Common myeloid progenitor, CD34-positive (primary cell): ENCODE measurements around the gene HSD17B10.
A peak's percentile ranks its signal among the peaks of the same experiment; 100 is the strongest.

Source experiments
- CTCF ChIA-PET: fragments of 350-600 bp; sonication (Branson Sonifier 250); formaldehyde crosslinking; loops from one replicate; lab custom pipeline; 2021; ENCODE audit warnings: antibody characterized with exemption; lab: Charles Lee
- POLR2A ChIA-PET: fragments of 350-600 bp; sonication (Branson Sonifier 250); formaldehyde crosslinking; loops from one replicate; lab custom pipeline; 2021; ENCODE audit warnings: antibody characterized with exemption; lab: Charles Lee
- DNase-seq, 3 donors: peaks; one replicate each; pipeline versions ENCODE4 v3.0.0 to v3.0.0-alpha.2; 2013
- H3K27ac ChIP-seq, 2 experiments: 1 replicate in 1 of 2; 2 replicates in 1 of 2; pipeline ENCODE4 v1.7.0; 2013; ENCODE audit warnings: inconsistent platforms in 2 of 2, low read length in 2 of 2, mild to moderate bottlenecking in 2 of 2, low read depth in 1 of 2, moderate library complexity in 1 of 2; ENCODE audit not compliant: severe bottlenecking in 2 of 2, insufficient read depth in 1 of 2, poor library complexity in 1 of 2
- H3K27me3 ChIP-seq, 5 experiments: replicated peaks in 2 of 5; 1 replicate in 3 of 5; 2 replicates in 2 of 5; pipeline versions ENCODE4 v1.6.1 to v1.7.0; 2013; ENCODE audit warnings: low read length in 4 of 5, mild to moderate bottlenecking in 2 of 5, moderate library complexity in 2 of 5, inconsistent platforms in 1 of 5; ENCODE audit not compliant: insufficient read depth in 5 of 5, control insufficient read depth in 4 of 5
- H3K36me3 ChIP-seq, 4 experiments: 1 replicate in 2 of 4; 2 replicates in 2 of 4; pipeline versions ENCODE4 v1.6.1 to v1.7.0; 2013; ENCODE audit warnings: low read length in 3 of 4, control low read depth in 1 of 4, mild to moderate bottlenecking in 1 of 4; ENCODE audit not compliant: control insufficient read depth in 4 of 4, insufficient read depth in 4 of 4
- H3K4me1 ChIP-seq, 4 experiments: 1 replicate in 3 of 4; 2 replicates in 1 of 4; pipeline versions ENCODE4 v1.6.1 to v1.7.1; 2013; ENCODE audit warnings: low read length in 3 of 4, mild to moderate bottlenecking in 3 of 4, control low read depth in 1 of 4, inconsistent platforms in 1 of 4, moderate library complexity in 1 of 4; ENCODE audit not compliant: control insufficient read depth in 4 of 4, insufficient read depth in 4 of 4; ENCODE audit errors: control extremely low read depth in 1 of 4
- H3K4me3 ChIP-seq, 7 experiments: 1 replicate in 4 of 7; 2 replicates in 3 of 7; pipeline versions ENCODE4 v1.5.1 to v1.7.0; 2013; ENCODE audit warnings: mild to moderate bottlenecking in 7 of 7, low read length in 6 of 7, moderate library complexity in 6 of 7, inconsistent platforms in 2 of 7, low read depth in 2 of 7, control low read depth in 1 of 7; ENCODE audit not compliant: insufficient read depth in 4 of 7, control insufficient read depth in 1 of 7; ENCODE audit errors: extremely low read depth in 1 of 7
- H3K9me3 ChIP-seq, 5 experiments: 1 replicate in 4 of 5; 2 replicates in 1 of 5; pipeline versions ENCODE4 v1.6.1 to v1.7.1; 2013; ENCODE audit warnings: low read length in 4 of 5, mild to moderate bottlenecking in 2 of 5, inconsistent platforms in 1 of 5, low read depth in 1 of 5, moderate library complexity in 1 of 5; ENCODE audit not compliant: control insufficient read depth in 4 of 5, insufficient read depth in 2 of 5; ENCODE audit errors: control extremely low read depth in 1 of 5
- WGBS: methylation state at CpG from one replicate; pipeline ENCODE4 v1.1.5; 2013; ENCODE audit not compliant: insufficient coverage; 5-methylcytosine and 5-hydroxymethylcytosine counted together

HSD17B10 gene

DNA sequence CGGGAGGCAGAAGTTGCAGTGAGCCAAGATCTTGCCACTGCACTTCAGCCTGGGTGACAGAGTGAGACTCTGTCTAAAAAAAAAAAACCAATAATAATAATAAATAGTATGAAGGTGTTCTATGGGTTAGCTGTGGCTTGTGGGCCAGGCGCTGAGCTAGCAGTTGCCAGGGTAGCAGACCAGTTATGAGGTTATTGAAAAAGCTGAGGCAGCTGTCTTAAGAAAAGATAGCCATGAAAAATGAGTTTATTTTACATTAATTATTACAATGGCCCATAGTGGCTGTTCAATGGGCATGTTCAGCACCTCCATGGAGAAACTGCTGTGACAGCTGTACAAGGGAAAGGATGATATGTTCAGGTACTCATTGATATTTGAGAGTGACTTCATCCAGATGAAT is 13.3 kb upstream of the HSD17B10 start:
- WGBS, result 80% methylated on average over 1 of the region's 2 CpGs
- no peaks in the 10 kb centered on the region for H3K9me3 ChIP-seq
- POLR2A ChIA-PET, result no interaction called here
- peaks cover 0 to 1% (median under 1%) of the 10 kb centered on the region in 4 experiments for H3K4me1 ChIP-seq
- CTCF ChIA-PET, result interaction anchor here (0.6 to 4.7 kb wide), 5 partner anchors 35 to 164 kb away, joined by 3 to 30 read pairs (median 5); no protein-coding TSS in a partner anchor
- H3K36me3 ChIP-seq, result no peaks in the 10 kb centered on the region
- peaks cover 0 to 27% (median 0%) of the 10 kb centered on the region in 5 experiments for H3K27me3 ChIP-seq
- no peak overlapping the region for H3K4me3 ChIP-seq
- DNase-seq, result no peak
- no peak overlapping the region for H3K27ac ChIP-seq

DNA sequence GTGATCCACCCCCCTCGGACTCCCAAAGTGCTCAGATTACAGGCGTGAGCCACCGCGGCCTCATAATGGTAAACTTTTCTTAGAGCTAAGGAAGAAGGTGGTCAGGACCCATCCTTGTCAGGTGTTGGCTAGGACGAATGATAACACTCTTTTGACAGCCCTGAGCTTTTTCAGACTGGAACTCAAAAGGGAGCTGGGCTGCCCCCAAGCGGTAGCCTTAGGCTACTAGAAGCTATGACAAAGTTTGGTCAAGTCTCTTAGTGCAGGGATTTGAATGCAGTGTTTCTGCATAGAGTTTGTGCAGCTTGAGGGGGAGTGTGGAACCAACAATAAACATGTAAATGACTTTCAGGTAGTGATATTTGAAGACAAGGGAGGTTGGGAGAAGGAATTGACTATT is 11.8 kb upstream of the HSD17B10 start:
- Histone ChIP-seq H3K4me1 (peaks cover 0 to 15% (median 13%) of the 10 kb centered on the region in 4 experiments), H3K9me3 (no peaks in the 10 kb centered on the region), H3K4me3 (no peak overlapping the region), H3K36me3 (no peaks in the 10 kb centered on the region), H3K27ac (no peak overlapping the region), H3K27me3 (peaks cover 0 to 42% (median 0%) of the 10 kb centered on the region in 5 experiments)
- peak in 2 of 3 donors; percentile 51 to 67 for DNase-seq
- POLR2A ChIA-PET, result interaction anchor here (0.6 kb wide), 1 partner anchor 133 kb away, joined by 3 read pairs; no protein-coding TSS in a partner anchor
- CTCF ChIA-PET, result interaction anchor here (0.9 to 4.7 kb wide), 18 partner anchors 9 to 198 kb away, joined by 3 to 30 read pairs (median 3); no protein-coding TSS in a partner anchor
- 19% methylated on average over 6 of the region's 6 CpGs for WGBS

DNA sequence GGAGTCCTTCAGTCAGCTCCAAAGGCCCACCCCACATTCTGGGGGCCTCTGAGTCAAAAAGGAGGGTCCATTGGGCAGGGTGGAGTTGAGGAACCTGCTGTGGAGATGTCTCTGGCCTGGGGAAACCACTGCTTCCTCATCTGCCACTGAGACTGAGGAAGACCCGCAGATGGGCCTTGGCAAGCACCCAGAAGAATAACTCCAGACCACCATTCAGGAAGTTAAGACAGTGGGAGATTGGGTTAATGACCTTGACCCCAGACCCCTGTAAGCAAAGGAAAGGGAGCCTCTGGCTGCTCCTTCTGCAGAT is 8.1 kb upstream of the HSD17B10 start:
- H3K27me3 ChIP-seq, result peaks cover 0 to 50% (median 3%) of the 10 kb centered on the region in 5 experiments
- peak overlapping the region in 4 of 7 experiments; percentile 41 to 70 (median 56) for H3K4me3 ChIP-seq
- H3K36me3 ChIP-seq, result no peaks in the 10 kb centered on the region
- POLR2A ChIA-PET, result no interaction called here
- H3K9me3 ChIP-seq, result no peaks in the 10 kb centered on the region
- CTCF ChIA-PET, result no interaction called here
- H3K27ac ChIP-seq, result no peak overlapping the region
- peaks cover 0 to 20% (median 19%) of the 10 kb centered on the region in 4 experiments for H3K4me1 ChIP-seq
- DNase-seq, result peak in 2 of 3 donors; percentile 82 to 85
- WGBS, result 0% methylated on average over 1 of the region's 1 CpG

DNA sequence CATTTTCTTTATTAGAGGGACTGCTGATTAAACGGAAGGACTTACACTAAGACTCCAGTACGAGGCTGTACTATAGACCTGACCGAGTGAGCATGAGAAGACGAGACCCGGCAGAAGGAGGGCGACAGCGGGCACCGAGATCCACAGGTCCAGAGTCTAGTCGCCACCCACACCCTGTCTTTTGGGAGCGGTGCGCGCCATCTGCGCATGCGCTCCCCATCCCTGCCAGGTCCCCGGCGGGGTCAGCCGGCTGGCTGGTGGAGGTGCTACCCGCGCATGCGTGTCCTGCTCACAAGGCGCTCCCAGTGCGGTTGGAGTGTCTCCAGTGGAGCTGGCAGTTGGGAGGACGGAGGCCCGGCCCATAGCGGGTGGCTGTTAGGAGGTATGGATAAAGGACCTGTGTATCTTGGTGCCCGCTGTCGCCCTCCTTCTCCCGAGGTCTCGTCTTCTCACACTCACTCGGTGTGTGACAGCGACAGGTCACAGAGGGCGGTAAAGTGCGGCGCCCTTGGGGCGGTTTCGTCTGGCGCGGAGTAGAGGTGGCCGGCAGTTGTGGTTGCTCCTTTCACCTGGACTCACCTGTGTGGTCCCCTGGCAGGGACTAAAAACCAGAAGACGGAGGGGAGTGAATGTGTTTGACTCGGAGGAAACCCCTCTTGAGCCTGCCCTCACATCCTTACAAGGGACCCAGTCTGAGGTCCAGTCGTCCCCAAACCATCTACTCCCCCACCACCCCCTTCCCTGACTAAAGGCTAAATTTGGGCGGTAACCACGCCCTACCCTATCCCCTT is 7.6 kb upstream of the HSD17B10 start:
- CTCF ChIA-PET, result no interaction called here
- peaks cover 0 to 47% (median 3%) of the 10 kb centered on the region in 5 experiments for H3K27me3 ChIP-seq
- no peaks in the 10 kb centered on the region for H3K9me3 ChIP-seq
- POLR2A ChIA-PET, result no interaction called here
- H3K4me1 ChIP-seq, result peaks cover 0 to 20% (median 19%) of the 10 kb centered on the region in 4 experiments
- H3K36me3 ChIP-seq, result no peaks in the 10 kb centered on the region
- DNase-seq, result peak; percentile 43 to 48 (median 47)
- 21% methylated on average over 31 of the region's 44 CpGs for WGBS
- H3K27ac ChIP-seq, result no peak overlapping the region
- H3K4me3 ChIP-seq, result peak overlapping the region; percentile 8 to 70 (median 41)

DNA sequence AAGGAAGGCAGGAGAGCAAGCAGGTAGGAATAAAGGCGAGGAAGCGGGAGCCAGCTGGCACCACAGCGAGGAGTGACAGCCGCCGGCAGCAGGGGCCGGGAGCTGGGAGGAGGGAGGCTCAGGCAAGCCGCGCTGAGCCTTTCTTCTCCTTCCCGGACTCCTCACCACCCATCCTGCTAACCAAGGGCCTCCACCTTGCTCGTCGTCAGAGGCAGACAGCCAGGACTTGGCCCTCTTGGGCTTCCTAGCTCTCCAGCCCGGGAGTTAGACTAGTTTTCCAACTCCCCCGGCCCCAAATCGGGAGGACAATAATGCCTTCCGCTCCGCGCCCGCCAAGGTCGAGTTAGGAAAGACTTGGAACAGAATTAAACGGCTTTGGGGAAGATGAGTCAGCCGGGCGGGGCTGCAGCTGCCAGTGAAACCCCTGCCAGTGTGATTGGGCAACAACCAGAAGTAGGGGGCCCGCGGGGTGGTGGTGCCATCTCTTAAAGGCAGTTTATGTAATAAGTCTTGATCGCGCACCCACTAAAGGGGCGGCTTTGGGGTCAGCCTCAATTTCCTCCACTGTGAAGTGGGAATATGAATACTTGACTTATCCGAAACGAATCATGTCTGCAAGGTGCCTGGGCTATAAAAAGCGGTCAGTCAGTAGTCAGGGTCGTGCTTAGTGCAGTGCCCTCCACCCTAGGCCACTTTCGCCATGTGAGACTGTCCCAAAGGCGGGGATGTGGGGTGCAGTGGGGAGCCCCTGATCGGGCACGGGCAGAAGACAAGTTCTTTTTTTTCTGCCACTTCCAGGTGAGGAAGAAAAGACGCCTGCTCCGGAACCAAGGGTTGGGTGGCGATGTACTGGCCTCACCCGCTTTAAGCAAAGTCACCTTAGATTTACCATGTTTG is 6.7 kb upstream of the HSD17B10 start:
- H3K4me3 ChIP-seq, result peak overlapping the region in 5 of 7 experiments; percentile 3 to 70 (median 53)
- H3K9me3 ChIP-seq, result no peaks in the 10 kb centered on the region
- peaks cover 0 to 21% (median 19%) of the 10 kb centered on the region in 4 experiments for H3K4me1 ChIP-seq
- no peak overlapping the region for H3K27ac ChIP-seq
- WGBS, result 31% methylated on average over 36 of the region's 39 CpGs
- ChIA-PET POLR2A (no interaction called here), CTCF (interaction anchor here (0.9 kb wide), 1 partner anchor 114 kb away, joined by 3 read pairs; no protein-coding TSS in a partner anchor)
- peaks cover 0 to 45% (median 3%) of the 10 kb centered on the region in 5 experiments for H3K27me3 ChIP-seq
- peak in 2 of 3 donors; percentile 63 to 66 for DNase-seq
- H3K36me3 ChIP-seq, result no peaks in the 10 kb centered on the region

DNA sequence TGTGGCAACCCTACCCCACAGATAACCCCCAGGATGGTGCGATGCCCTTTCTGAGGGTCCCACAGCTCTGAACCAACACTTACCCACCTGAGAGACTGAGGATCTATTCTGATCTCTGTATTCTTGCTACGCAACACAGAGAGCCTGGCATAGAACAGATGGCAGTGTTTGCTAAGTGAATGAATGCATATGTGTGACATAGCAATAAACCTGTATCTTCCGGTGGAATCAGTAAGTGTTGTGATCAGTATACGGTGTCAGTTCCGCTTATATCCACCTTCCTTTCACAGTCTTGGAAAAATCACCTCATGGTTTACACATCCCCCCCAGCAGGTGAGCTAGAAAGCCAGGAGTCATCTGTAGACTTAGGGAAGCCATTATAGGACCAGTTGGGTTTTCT is 5.9 kb upstream of the HSD17B10 start:
- Histone ChIP-seq H3K4me3 (peak overlapping the region in 3 of 7 experiments; percentile 4 to 70 (median 8)), H3K27ac (no peak overlapping the region), H3K36me3 (no peaks in the 10 kb centered on the region), H3K9me3 (no peaks in the 10 kb centered on the region), H3K27me3 (peaks cover 0 to 49% (median 3%) of the 10 kb centered on the region in 5 experiments), H3K4me1 (peaks cover 0 to 23% (median 19%) of the 10 kb centered on the region in 4 experiments)
- POLR2A ChIA-PET, result no interaction called here
- CTCF ChIA-PET, result interaction anchor here (0.9 kb wide), 1 partner anchor 113 kb away, joined by 3 read pairs; no protein-coding TSS in a partner anchor
- DNase-seq, result no peak
- 89% methylated on average over 1 of the region's 5 CpGs for WGBS
